NCI-H2029 (cell line): Measurements from ENCODE around the gene KRTAP4-9.
"Not testable (repeated sequence)": the region's sequence is repeated elsewhere in the genome, so short reads cannot be mapped to it uniquely, and the experiment has no call there.

Source experiments
- DNase-seq: peaks from one replicate; lab custom pipeline; 2025; lab: John Stamatoyannopoulos, UW

KRTAP4-9 gene

GRCh38 chr17:41131979-41132378 is 26.8 kb downstream of the KRTAP4-9 start:
- DNase-seq, result no peak

GRCh38 chr17:41133880-41134735 is 28.9 kb downstream of the KRTAP4-9 start:
- no peak for DNase-seq

- not testable (repeated sequence) for DNase-seq
These were observed 34.7 kb downstream of the KRTAP4-9 start for GRCh38 chr17:41139865-41140264.

- no peak for DNase-seq
These were observed 35.4 kb downstream of the KRTAP4-9 start, which contains the start of gene KRTAP4-6 for GRCh38 chr17:41140360-41141131. TSS of gene KRTAP4-6 (minus strand) at chr17:41140544. CDS start at chr17:41140487, 57 bp downstream.

- DNase-seq, result no peak
These were observed 36.2 kb downstream of the KRTAP4-9 start for GRCh38 chr17:41141361-41141760.

- DNase-seq, result no peak
These were observed 39.7 kb downstream of the KRTAP4-9 start for GRCh38 chr17:41144846-41145245.

- no peak for DNase-seq
These were observed 40.1 kb downstream of the KRTAP4-9 start for GRCh38 chr17:41145261-41145660.

- DNase-seq, result no peak
These were observed 42.5 kb downstream of the KRTAP4-9 start for GRCh38 chr17:41147531-41148204.

GRCh38 chr17:41148971-41149651 is 43.9 kb downstream of the KRTAP4-9 start:
- not testable (repeated sequence) for DNase-seq

- DNase-seq, result no peak
These were observed 44.4 kb downstream of the KRTAP4-9 start, which contains the start of gene KRTAP4-5 for GRCh38 chr17:41149652-41149985. TSS of gene KRTAP4-5 (minus strand) at chr17:41149825. CDS start at chr17:41149767, 58 bp downstream.

- no peak for DNase-seq
These were observed 44.8 kb downstream of the KRTAP4-9 start for GRCh38 chr17:41150026-41150425.

GRCh38 chr17:41151525-41151924 is 46.3 kb downstream of the KRTAP4-9 start:
- no peak for DNase-seq

GRCh38 chr17:41153856-41154255 is 48.7 kb downstream of the KRTAP4-9 start:
- DNase-seq, result no peak
